GM23248 (cell line): ENCODE measurements around the gene PARD6B.

ENCODE experiments used
- EZH2 ChIP-seq: fragments of 200-600 bp; sonication (generic); IDR thresholded peaks from 2 replicates; pipeline ENCODE4 v1.6.1; 2018; ENCODE audit warnings: antibody characterized with exemption, mild to moderate bottlenecking; ENCODE audit not compliant: insufficient read depth, poor library complexity, severe bottlenecking
- EZH2phosphoT487 ChIP-seq: fragments of 200-600 bp; sonication (generic); IDR thresholded peaks from 2 replicates; pipeline ENCODE4 v1.6.1; 2018; ENCODE audit warnings: antibody characterized with exemption, moderate library complexity, mild to moderate bottlenecking, low read depth; ENCODE audit not compliant: insufficient read depth

- TF ChIP-seq EZH2phosphoT487 (no peak), EZH2 (no peak)
These were observed 11.4 kb upstream of the PARD6B start for GRCh38 chr20:50720026-50720425.
